ENCODE data around the gene PIK3C3.

PIK3C3 gene

DNA sequence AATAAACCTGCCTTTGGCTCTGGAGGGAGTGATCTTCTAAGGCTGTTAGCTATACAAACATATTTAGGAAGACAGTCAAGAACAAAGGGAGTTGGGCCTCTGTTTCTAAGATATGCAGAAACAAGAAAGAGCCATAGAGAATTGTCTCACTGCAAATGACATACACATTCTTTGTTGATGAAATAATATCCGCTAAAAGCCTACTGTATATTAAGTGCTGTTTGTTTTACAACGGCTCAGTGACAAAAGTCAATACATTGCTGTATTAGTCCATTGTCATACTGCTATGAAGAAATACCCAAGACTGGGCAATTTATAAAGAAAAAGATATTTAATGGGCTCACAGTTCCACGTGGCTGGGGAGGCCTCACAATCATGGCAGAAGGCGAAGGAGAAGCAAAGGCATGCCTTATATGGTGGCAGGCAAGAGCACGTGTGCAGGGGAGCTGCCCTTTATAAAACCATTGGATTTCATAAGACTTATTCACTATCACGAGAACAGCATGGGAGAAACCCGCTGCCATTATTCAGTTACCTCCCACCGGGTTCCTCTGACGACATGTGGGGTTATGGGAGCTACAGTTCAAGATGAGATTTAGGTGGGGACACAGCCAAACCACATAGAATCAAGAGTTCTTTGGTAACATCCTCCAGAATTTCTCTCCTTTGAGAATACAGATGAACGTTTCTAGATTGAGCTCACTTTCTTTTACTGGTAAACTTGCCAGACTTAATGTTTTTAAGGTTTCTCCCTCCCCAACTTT, 157.8 kb downstream of the PIK3C3 start:
- in situ Hi-C loops (cut with MboI; ENCODE audit: low sequenced_read_pairs): loop anchor here (25.0 kb wide), 1 partner anchor 1474 kb away; no protein-coding TSS in a partner anchor

DNA sequence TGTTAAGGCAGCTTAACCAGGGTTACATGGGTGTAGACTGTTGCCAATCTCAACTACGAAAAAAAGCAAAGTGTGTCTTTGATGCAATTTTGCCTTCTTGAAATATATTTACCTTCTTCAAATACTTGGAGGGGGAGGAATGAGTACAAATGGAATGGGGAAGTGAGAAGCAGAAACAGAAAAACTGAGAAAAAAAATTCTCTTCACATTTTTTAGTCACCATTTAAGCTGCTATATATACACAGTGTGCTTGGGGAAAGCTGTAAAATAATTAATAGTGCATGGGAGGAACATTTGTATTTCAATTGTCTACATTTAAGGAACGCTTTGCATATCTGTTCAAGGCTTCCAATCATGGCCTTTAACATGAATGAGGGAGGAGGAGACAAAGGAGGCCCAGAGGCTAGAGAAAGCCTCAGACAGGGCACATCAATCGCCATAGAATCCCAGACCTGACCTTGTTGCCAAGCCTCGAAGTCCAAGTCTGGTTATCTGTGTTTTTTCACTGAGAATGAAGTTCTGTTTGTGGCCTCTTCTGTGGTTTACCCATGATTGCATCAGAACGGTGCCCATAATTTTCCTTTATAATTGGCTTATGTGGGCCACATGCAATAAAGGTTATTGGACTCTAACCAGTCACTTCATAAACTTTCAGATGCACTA, 158.6 kb downstream of the PIK3C3 start:
- in situ Hi-C loops (cut with MboI; ENCODE audit: low sequenced_read_pairs): loop anchor here (25.0 kb wide), 1 partner anchor 1474 kb away; no protein-coding TSS in a partner anchor

- in situ Hi-C loops (cut with MboI; ENCODE audit: low sequenced_read_pairs): loop anchor here (25.0 kb wide), 1 partner anchor 1473 kb away; no protein-coding TSS in a partner anchor
Observed at GRCh38 chr18:42114310-42114943, 159.4 kb downstream of the PIK3C3 start.

GRCh38 chr18:42126586-42126985, 171.6 kb downstream of the PIK3C3 start:
- in situ Hi-C loops (cut with MboI; ENCODE audit: low sequenced_read_pairs): no loop called here

DNA sequence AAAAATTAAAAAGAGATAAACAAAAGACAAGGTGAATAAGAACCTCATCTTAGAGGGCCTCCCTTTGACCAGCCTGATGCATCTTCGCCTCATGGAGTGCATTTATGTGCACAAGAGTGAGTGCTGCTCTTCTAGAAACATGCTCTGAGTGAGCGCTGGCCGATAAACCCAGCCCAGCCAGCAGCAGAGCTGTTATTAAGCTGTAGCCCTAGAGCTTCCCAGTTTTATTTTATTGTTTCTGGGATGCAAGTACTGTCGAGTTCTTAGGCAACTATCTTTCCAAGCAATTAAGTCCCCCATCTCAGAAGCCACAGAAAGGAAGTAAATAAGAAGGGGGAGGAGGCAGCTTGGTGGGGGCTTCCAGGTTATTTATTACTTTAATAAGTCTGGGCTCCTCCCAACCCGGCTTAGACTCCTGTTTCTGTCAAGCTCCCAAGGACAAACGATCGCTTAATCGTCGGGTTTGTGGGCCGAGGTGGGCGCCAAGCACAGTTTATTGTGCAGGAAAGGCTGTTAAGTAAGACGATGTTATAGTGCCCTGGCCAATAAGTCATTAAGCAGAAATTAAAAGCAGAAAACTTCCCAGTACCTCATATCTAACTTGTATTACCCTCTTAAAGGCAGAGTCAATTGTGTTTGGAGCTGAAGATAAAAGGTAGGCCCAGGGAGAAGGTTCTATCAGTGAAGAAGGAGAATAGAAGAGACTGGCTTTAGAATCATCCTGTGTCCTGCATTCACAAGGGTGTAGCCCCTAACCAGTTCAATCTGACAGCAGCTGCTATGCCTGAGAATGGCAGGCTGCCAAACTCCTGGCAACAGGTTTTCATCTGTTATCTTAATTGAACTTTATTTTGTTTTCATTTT, 176.3 kb downstream of the PIK3C3 start:
- in situ Hi-C loops (cut with MboI; ENCODE audit: low sequenced_read_pairs): no loop called here

DNA sequence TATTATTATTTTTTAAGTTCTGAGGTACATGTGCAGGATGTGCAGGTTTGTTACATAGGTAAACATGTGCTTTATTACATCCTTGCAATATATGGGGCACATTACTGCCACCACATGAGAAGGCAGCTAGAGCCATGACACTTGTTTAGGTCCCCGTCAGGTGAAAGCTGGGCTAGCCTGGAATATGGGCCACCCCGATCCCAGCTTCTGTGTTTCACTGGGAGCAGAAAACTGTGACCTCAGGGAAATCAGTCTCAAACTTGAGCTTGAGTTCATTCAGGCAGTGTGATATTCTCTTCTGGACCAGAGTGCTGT, 176.9 kb downstream of the PIK3C3 start:
- in situ Hi-C loops (cut with MboI; ENCODE audit: low sequenced_read_pairs): no loop called here
